Calu3 (cell line): ENCODE measurements around the gene AMBRA1. TPM values are rescaled to one million over a fixed set of nuclear protein-coding genes. Genes with fewer than 3 reads are reported as not detected.
A peak's percentile ranks its signal among the peaks of the same experiment; 100 is the strongest.
"Not testable (repeated sequence)": the region's sequence is repeated elsewhere in the genome, so short reads cannot be mapped to it uniquely, and the experiment has no call there.

Experiments
- BruUV-seq: library from RNA; stranded (reverse); fragments of 400-500 nt; replicated peaks from 2 replicates; lab custom pipeline; 2021; lab: Mats Ljungman, UMichigan
- CTCF ChIA-PET: fragments of 300-600 bp; sonication (Branson Sonifier 250); formaldehyde crosslinking; loops from one replicate; lab custom pipeline; 2022; ENCODE audit warnings: antibody characterized with exemption; lab: Charles Lee
- DNase-seq: peaks from one replicate; pipeline ENCODE4 v3.0.0; 2022
- H3K27ac Mint-ChIP-seq: one replicate; pipeline ENCODE4 v1.8.0; 2022; ENCODE audit warnings: mixed read lengths; ENCODE audit not compliant: unreplicated experiment
- H3K27me3 Mint-ChIP-seq: one replicate; pipeline ENCODE4 v1.8.0; 2022; ENCODE audit warnings: mixed read lengths; ENCODE audit not compliant: unreplicated experiment
- H3K36me3 Mint-ChIP-seq: one replicate; pipeline ENCODE4 v1.8.0; 2022; ENCODE audit warnings: mild to moderate bottlenecking, moderate library complexity, mixed read lengths; ENCODE audit not compliant: insufficient read depth, unreplicated experiment
- H3K4me1 Mint-ChIP-seq: one replicate; pipeline ENCODE4 v1.8.0; 2022; ENCODE audit warnings: mild to moderate bottlenecking, low read depth, mixed read lengths; ENCODE audit not compliant: unreplicated experiment
- H3K4me3 Mint-ChIP-seq: one replicate; pipeline ENCODE4 v1.8.0; 2022; ENCODE audit warnings: mild to moderate bottlenecking, low read depth, moderate library complexity, mixed read lengths; ENCODE audit not compliant: unreplicated experiment
- H3K9me3 Mint-ChIP-seq: one replicate; pipeline ENCODE4 v1.8.0; 2022; ENCODE audit warnings: low read depth, mixed read lengths; ENCODE audit not compliant: unreplicated experiment
- CTCF ChIP-seq: fragments of 200-600 bp; IDR thresholded peaks from one replicate; pipeline ENCODE4 v1.8.0; 2022; ENCODE audit warnings: antibody characterized with exemption; ENCODE audit not compliant: unreplicated experiment
- intact Hi-C: fragments of 100-400 bp; cut with micrococcal nuclease; formaldehyde crosslinking; loops from one replicate; pipeline ENCODE4 v1.10.0; 2022; ENCODE audit not compliant: unreplicated experiment
- total RNA-seq: library from RNA; stranded (reverse); gene quantifications from 2 replicates; pipeline ENCODE4 v1.2.3, GENCODE V29; 2022

AMBRA1 gene
- total RNA-seq, 1 experiment from 2014 or later: 35.0 TPM

- TF ChIP-seq CTCF: no peak
- intact Hi-C loops: no loop called here
- Mint-ChIP-seq H3K27me3 (no peaks in the 10 kb centered on the region), H3K36me3 (peaks cover 33% of the 10 kb centered on the region), H3K4me3 (peak overlapping the region; percentile 77), H3K9me3 (no peaks in the 10 kb centered on the region), H3K27ac (no peak overlapping the region), H3K4me1 (no peaks in the 10 kb centered on the region)
- CTCF ChIA-PET: interaction anchor here (0.6 kb wide), 1 partner anchor 795 kb away, joined by 3 read pairs; no protein-coding TSS in a partner anchor
- DNase-seq: peak; percentile 56
- no TSS peak for BruUV-seq
Measured at GRCh38 chr11:46380340-46381047, 213.3 kb downstream of the AMBRA1 start.

GRCh38 chr11:46379482-46380293 is 214.1 kb downstream of the AMBRA1 start:
- intact Hi-C loops, DNase-seq, H3K9me3 Mint-ChIP-seq, H3K27ac Mint-ChIP-seq, BruUV-seq, H3K4me1 Mint-ChIP-seq, H3K27me3 Mint-ChIP-seq, CTCF ChIA-PET: not testable (repeated sequence)
- H3K36me3 Mint-ChIP-seq: peaks cover 33% of the 10 kb centered on the region
- peak overlapping the region; percentile 77 for H3K4me3 Mint-ChIP-seq

GRCh38 chr11:46378811-46379481 is 214.9 kb downstream of the AMBRA1 start:
- BruUV-seq: no TSS peak
- H3K36me3 Mint-ChIP-seq: peaks cover 33% of the 10 kb centered on the region
- DNase-seq: no peak
- H3K4me3 Mint-ChIP-seq: no peak overlapping the region
- H3K9me3 Mint-ChIP-seq: no peaks in the 10 kb centered on the region
- CTCF ChIA-PET: interaction anchor here (0.5 to 1.5 kb wide), 2 partner anchors 13 to 1096 kb away, joined by 3 to 4 read pairs; partner anchors contain the start of gene CHRM4
- H3K27me3 Mint-ChIP-seq: no peaks in the 10 kb centered on the region
- intact Hi-C loops: no loop called here
- H3K4me1 Mint-ChIP-seq: no peaks in the 10 kb centered on the region
- TF ChIP-seq CTCF: no peak
- H3K27ac Mint-ChIP-seq: no peak overlapping the region

- H3K27me3 Mint-ChIP-seq: no peaks in the 10 kb centered on the region
- H3K4me1 Mint-ChIP-seq: no peaks in the 10 kb centered on the region
- H3K27ac Mint-ChIP-seq: no peak overlapping the region
- intact Hi-C loops: no loop called here
- no TSS peak for BruUV-seq
- no peak for DNase-seq
- no peaks in the 10 kb centered on the region for H3K9me3 Mint-ChIP-seq
- CTCF ChIA-PET: interaction anchor here (1.5 kb wide), 1 partner anchor 14 kb away, joined by 4 read pairs; the partner anchor contains the start of gene CHRM4
- no peak for TF ChIP-seq CTCF
- H3K4me3 Mint-ChIP-seq: no peak overlapping the region
- H3K36me3 Mint-ChIP-seq: peaks cover 33% of the 10 kb centered on the region
Measured at GRCh38 chr11:46378296-46378695, 215.5 kb downstream of the AMBRA1 start.
